Measurements from ENCODE around the gene NEURL4.
A peak's percentile ranks its signal among the peaks of the same experiment; 100 is the strongest.

The NEURL4 gene

DNA sequence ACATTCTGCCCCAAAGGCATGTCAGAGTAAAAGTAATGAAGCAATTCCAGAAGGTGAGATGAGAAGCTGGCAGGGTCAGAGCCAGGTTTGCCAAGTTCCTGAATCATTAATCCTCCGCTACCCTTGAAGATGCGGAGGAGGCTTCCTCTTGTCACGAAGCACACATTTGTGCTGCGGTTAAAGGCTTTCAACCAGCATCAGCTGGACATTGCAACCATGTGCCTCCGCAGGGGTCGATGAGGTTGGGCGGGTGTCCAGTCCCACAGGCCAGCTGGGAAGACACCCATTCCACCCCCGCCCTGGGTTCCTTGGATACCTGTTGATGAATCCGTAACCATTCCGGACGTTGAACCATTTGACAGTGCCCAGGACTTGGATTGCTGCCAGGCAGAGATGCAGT, 36.0 kb downstream of the NEURL4 start:
- Mint-ChIP-seq H3K27me3 (ENCODE audit: low read depth, poor library complexity) (peaks cover 55% of the 10 kb centered on the region), H3K4me1 (peaks cover 59% of the 10 kb centered on the region), H3K27ac (no peak overlapping the region), H3K36me3 (ENCODE audit: low read depth) (no peaks in the 10 kb centered on the region), H3K9me3 (no peaks in the 10 kb centered on the region), H3K4me3 (peak overlapping the region; percentile 64)
- DNase-seq, result no peak
- TF ChIP-seq, protein P1, sequence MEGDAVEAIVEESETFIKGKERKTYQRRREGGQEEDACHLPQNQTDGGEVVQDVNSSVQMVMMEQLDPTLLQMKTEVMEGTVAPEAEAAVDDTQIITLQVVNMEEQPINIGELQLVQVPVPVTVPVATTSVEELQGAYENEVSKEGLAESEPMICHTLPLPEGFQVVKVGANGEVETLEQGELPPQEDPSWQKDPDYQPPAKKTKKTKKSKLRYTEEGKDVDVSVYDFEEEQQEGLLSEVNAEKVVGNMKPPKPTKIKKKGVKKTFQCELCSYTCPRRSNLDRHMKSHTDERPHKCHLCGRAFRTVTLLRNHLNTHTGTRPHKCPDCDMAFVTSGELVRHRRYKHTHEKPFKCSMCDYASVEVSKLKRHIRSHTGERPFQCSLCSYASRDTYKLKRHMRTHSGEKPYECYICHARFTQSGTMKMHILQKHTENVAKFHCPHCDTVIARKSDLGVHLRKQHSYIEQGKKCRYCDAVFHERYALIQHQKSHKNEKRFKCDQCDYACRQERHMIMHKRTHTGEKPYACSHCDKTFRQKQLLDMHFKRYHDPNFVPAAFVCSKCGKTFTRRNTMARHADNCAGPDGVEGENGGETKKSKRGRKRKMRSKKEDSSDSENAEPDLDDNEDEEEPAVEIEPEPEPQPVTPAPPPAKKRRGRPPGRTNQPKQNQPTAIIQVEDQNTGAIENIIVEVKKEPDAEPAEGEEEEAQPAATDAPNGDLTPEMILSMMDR (IDR thresholded peaks at IDR 0.05), result no peak

- Mint-ChIP-seq H3K9me3 (no peaks in the 10 kb centered on the region), H3K4me1 (peaks cover 63% of the 10 kb centered on the region), H3K27ac (no peak overlapping the region), H3K27me3 (ENCODE audit: low read depth, poor library complexity) (peaks cover 50% of the 10 kb centered on the region), H3K36me3 (ENCODE audit: low read depth) (no peaks in the 10 kb centered on the region), H3K4me3 (peak overlapping the region; percentile 54)
- DNase-seq, result no peak
- TF ChIP-seq, protein P1 (IDR thresholded peaks at IDR 0.05), result no peak
Measured at GRCh38 chr17:7292729-7293128, 36.4 kb downstream of the NEURL4 start.

- Mint-ChIP-seq H3K27ac (no peak overlapping the region), H3K36me3 (ENCODE audit: low read depth) (no peaks in the 10 kb centered on the region), H3K4me1 (peaks cover 68% of the 10 kb centered on the region), H3K9me3 (no peaks in the 10 kb centered on the region), H3K27me3 (ENCODE audit: low read depth, poor library complexity) (peaks cover 49% of the 10 kb centered on the region), H3K4me3 (no peak overlapping the region)
- DNase-seq, result no peak
- TF ChIP-seq, protein P1 (IDR thresholded peaks at IDR 0.05), result no peak
Measured at GRCh38 chr17:7292194-7292593, 36.9 kb downstream of the NEURL4 start.

GRCh38 chr17:7290685-7291084, 38.5 kb downstream of the NEURL4 start:
- TF ChIP-seq, protein P1 (IDR thresholded peaks at IDR 0.05), result no peak
- Mint-ChIP-seq H3K4me3 (no peak overlapping the region), H3K4me1 (peaks cover 70% of the 10 kb centered on the region), H3K27me3 (ENCODE audit: low read depth, poor library complexity) (peaks cover 35% of the 10 kb centered on the region), H3K36me3 (ENCODE audit: low read depth) (peaks cover 8% of the 10 kb centered on the region), H3K9me3 (no peaks in the 10 kb centered on the region), H3K27ac (no peak overlapping the region)
- DNase-seq, result no peak

DNA sequence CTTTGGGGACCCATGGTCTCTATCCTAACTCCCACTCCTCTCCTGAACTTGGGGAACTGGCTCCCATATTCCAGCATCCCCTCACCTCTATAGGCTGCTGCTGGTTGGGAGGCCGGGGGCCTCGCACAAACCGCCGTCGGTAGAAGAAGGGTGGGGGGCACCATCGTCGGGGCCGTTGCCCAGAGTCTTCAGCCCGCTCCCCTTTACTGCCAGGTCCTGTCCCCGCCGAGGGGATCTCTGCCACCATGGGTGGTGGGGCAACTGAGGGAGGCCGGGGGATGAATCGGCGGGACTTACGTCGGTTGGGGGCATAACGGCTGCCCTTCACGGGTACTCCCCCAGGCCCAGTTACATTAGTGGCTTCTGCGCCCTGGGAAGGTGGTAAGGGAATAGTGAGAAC, 39.0 kb downstream of the NEURL4 start:
- H3K36me3 Mint-ChIP-seq (ENCODE audit: low read depth), result peaks cover 9% of the 10 kb centered on the region
- H3K27me3 Mint-ChIP-seq (ENCODE audit: low read depth, poor library complexity), result peaks cover 30% of the 10 kb centered on the region
- peaks cover 68% of the 10 kb centered on the region for H3K4me1 Mint-ChIP-seq
- H3K9me3 Mint-ChIP-seq, result no peaks in the 10 kb centered on the region
- H3K4me3 Mint-ChIP-seq, result no peak overlapping the region
- no peak for DNase-seq
- H3K27ac Mint-ChIP-seq, result no peak overlapping the region
- TF ChIP-seq, protein P1 (IDR thresholded peaks at IDR 0.05), result no peak

- Mint-ChIP-seq H3K27me3 (ENCODE audit: low read depth, poor library complexity) (peaks cover 24% of the 10 kb centered on the region), H3K9me3 (no peaks in the 10 kb centered on the region), H3K36me3 (ENCODE audit: low read depth) (peaks cover 9% of the 10 kb centered on the region), H3K4me3 (no peak overlapping the region), H3K27ac (no peak overlapping the region), H3K4me1 (peaks cover 66% of the 10 kb centered on the region)
- TF ChIP-seq, protein P1 (IDR thresholded peaks at IDR 0.05), result no peak
- DNase-seq, result no peak
Measured at GRCh38 chr17:7289256-7290032, 39.7 kb downstream of the NEURL4 start.
